ENCODE results near the gene STX8.
"Not testable (repeated sequence)": the region's sequence is repeated elsewhere in the genome, so short reads cannot be mapped to it uniquely, and the experiment has no call there.

STX8 gene

DNA sequence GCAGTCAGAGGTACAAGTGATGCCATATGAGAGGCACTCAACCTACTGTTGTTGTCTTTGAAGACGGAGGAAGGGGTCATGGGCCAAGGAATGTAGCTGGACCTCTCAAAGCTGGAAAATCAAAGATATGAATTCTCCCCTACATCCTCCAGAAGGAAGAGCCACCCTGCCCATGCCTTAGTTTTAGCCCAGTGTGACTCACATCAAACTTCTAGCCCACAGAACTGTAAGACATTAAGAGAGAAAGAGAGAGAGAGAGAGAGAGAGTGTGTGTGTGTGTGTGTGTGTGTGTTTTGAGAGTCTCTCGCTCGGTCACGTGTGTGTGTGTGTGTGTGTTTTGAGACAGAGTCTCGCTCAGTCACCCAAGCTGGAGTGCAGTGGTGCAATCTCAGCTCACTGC is 87.1 kb downstream of the STX8 start:
- no peak for DNase-seq

GRCh38 chr17:9487406-9487805 is 88.2 kb downstream of the STX8 start:
- no peak for DNase-seq

DNA sequence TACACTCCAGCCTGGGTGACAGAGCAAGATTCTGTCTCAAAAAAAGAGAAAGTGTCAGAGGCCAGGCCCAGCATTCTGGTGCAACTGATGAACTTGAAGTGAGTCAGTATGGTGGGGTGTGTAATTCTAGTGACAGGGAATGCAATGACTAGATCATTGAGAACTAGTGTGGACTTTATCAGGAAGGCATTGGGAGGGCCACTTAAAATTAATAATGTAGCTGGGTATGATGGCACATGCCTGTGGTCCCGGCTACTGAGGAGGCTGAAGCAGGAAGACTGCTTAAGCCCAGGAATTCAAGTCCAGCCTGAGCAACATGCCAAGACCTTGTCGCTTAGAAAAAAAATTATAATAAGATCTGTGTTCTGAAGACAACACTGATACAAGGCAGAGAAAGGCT is 90.8 kb downstream of the STX8 start:
- DNase-seq: peak; percentile 20

DNA sequence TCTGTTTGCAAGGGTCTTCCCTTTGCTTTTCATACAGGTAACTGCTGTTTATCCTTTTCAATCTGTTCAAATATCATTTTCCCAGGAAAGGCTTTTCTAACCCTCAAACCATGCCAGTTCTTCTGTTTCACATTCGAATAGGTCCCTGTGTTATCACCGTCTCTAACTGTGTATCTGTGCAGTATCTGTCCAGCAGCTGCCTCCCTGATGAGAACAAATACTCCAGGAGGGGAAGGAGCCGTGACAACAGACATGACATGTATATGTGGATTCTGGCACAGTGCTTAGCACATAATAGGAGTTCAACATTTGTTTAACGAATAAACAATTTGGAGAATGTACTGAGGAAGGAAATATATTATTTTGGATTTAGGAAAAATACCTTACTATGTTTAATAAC is 95.7 kb downstream of the STX8 start:
- no peak for DNase-seq

DNA sequence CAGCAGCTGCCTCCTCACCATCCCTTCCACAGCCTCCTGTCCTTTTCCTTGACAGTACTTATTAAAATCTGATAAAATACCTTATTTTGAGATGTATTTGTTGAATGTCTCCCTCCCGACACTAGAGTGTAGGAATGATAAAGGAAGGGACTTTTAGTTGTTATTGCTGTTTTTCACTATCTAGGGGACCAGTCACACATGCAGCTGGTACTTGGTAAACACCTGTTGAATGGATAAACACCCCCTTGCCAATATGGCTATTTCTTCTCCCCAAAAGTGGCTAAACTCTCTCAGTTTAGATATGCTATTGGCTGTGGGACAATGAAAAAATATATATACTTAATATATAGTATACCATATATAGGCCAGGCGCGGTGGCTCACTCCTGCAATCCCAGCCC is 96.7 kb downstream of the STX8 start:
- DNase-seq: no peak

GRCh38 chr17:9475101-9475658 is 100.4 kb downstream of the STX8 start:
- no peak for DNase-seq

- peak; percentile 74 for DNase-seq
Observed at GRCh38 chr17:9473711-9474110, 101.9 kb downstream of the STX8 start.

GRCh38 chr17:9472541-9472940 is 103.1 kb downstream of the STX8 start:
- DNase-seq: peak; percentile 68

GRCh38 chr17:9472094-9472493 is 103.5 kb downstream of the STX8 start:
- DNase-seq: peak; percentile 40

DNA sequence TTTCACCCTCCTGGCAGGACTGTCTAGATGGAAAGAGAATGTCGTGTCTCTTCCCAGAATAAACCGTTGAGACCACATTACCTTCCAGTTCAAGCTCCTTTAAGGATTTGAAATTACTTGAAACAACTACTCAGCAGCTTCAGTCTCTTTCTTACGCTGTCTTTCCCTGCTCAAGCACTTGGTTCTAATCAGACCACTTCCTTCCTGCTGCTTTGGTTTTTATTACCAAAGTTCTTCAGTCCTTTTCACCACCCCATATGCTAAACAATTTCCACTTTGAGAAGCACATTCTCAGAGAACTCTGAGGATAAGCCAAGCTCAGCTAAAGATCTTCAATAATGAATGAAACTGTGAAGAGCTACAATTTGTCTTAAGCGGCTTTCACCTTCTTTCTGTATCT is 105.4 kb downstream of the STX8 start:
- DNase-seq: no peak

DNA sequence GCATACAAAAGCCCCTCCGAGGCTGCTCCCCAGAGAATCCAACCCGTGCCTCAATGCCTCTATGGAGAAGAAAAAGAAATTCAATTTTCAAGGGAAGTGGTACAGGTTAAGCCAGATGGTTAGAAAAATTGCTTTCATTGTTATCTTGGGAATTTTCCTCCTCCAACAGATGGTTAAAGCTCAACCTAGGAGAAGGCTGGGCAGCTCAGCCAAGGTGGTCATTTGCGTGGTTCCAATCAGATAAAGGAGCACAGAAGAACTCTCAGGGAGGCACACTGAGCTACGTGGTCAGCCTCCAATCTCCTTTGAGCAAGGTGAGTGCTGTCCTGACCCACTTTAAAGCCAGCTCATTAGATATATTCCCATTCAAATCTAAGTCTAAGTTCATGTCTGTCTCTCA is 106.7 kb downstream of the STX8 start:
- no peak for DNase-seq

DNA sequence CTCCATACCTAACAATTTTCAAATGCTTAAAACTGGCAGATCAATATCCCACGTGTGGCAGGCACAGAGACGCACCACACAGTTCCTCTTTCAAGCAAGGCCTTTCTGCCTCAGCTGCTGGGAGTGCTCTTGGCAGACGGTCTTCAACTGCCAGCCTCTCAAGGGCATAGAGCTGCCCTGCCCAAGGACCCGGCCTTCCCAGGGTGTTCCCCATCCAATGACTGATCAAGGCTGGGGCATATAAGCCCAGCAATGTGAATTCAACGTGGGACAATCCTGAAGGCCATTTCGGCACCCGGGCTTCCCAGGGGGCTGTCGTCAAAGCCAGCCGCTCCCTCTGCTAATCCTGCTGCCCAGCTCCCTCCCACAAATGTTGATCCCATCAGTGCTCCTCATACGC is 107.1 kb downstream of the STX8 start:
- no peak for DNase-seq

DNA sequence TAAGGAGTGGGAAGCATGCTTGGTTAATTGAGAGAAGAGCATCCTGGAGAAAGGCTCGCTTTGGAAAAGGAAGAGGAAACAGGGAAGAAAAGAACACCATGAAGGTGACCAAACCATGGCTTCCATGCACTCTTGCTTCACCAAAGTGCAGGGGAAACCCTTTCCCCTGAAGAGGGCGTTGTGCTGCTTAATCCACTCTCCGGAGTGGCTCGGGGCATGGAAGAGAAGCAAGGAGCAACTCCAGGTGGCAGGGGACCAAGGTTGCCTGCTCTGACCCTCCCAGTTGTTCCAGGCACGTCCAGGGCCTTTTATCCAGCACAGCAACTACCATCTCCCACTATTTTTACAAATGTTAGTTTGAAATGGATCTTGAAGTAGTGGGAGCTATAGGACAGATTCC is 108.1 kb downstream of the STX8 start:
- DNase-seq: no peak

GRCh38 chr17:9465210-9465921 is 110.3 kb downstream of the STX8 start:
- DNase-seq: peak; percentile 7

- no peak for DNase-seq
Observed at GRCh38 chr17:9457005-9457404, 118.6 kb downstream of the STX8 start.

DNA sequence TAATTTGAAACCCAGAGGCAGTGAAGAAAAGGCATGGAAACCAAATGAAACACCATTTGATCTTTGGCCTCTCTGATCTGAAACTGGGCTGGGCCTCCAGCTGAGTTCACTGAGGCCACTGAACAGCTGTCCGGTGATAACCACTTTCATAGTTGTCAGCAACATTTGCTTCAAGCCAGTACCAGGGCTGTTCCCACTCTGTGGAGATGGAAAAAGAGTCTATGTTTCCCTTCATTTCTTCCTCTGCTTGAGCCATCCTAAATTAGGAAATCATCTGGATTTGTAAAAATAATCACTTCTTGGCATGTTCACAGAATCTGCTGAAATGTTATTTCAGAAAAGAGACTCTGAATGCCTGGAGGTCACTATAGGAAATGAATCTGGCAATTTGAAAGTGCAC is 119.3 kb downstream of the STX8 start:
- DNase-seq: no peak

- DNase-seq: no peak
Observed at GRCh38 chr17:9451934-9452333, 123.7 kb downstream of the STX8 start.

GRCh38 chr17:9447298-9447697 is 128.3 kb downstream of the STX8 start:
- DNase-seq: not testable (repeated sequence)

DNA sequence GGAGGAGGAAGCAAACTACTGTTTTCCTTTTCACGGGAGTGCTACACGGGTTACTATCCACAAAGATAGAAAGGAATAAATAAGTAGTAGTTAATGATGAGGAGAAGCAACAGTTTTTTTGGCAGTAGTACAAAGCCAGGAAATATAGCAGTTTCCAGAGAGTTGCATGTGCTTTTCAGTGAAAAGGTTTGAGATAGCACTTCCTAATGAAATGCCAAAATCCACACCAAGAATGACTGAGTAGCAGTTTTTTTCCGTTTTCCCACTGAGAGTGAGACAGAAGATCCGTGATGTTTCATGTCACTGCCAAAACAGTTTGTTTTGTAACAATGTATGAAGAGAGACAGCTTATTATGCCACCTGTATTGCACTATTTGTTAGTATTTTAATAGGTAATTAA is 129.1 kb downstream of the STX8 start:
- no peak for DNase-seq

DNA sequence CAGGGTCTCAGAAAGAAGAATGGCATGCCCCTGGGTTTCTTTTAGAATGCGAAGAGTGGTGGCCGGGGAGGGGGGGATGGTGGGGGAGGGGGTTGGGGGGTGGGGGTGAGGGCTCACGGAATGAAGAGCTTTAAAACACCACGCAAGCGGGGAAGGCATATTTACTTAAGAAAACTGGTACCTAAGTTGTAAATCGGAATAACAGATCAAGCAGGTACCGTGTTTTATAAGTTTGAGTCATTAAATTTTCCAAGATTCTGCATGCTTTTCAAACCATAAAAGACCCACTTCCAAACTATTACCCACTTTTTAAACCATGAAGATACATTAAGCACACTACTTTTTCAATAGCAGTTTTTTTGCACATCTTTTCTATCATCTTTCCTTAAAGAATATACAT is 130.2 kb downstream of the STX8 start:
- no peak for DNase-seq

- no peak for DNase-seq
Observed at GRCh38 chr17:9444687-9445086, 130.9 kb downstream of the STX8 start.

DNA sequence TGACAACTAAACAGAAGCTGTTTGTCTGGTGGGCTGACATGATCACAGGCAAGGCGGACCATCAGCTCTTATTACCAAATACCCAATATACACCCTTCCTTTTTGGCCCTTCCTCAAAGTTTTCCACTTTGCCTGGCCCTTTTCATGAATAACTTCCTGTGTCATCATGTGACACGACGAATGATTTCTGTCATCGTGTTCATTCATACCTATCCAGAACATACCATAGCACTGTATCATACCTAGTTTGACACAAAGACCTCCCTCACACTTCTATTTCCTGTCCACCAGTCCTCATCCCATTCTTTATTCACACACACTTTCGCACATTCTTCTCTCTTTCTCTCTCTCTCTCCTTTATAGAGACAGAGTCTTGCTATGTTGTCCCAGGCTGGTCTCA is 131.8 kb downstream of the STX8 start:
- no peak for DNase-seq

DNA sequence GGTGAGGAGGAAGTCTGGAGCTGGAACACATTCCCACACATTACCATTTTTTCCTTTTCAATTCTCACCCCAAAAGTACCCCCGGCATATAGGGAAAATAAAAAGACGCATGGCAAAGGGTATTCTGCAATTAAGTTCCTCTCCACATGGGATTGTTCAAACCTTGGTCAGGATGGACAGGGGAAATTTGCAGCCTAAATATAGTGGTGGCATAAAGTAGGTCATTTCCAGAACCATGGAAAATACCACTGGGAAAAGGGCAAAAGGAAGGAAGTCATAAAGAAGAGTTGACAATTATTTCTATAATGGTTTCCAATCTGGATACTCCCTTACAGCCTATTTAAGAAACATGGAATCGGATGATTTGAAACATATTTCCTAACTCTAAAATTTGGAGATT is 135.8 kb downstream of the STX8 start:
- DNase-seq: no peak

DNA sequence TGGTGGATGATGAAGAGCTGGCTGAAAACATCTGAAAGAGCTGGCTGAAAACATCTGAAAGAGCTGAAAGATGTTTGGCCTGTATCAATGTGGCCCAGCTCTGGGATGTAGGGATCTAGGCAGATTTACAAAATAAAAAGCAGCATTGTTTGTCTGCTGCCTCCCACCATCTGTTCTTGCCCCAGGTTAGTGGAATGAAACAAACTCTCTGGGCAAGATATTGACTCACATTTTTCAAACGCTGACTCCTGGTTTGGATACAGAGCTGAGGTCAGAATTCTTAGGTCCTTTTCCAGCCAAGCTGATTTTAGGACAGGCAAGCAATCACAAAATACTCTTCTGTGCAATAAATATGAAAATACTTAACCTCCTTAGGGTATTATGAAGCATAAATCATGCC is 139.0 kb downstream of the STX8 start:
- no peak for DNase-seq

DNA sequence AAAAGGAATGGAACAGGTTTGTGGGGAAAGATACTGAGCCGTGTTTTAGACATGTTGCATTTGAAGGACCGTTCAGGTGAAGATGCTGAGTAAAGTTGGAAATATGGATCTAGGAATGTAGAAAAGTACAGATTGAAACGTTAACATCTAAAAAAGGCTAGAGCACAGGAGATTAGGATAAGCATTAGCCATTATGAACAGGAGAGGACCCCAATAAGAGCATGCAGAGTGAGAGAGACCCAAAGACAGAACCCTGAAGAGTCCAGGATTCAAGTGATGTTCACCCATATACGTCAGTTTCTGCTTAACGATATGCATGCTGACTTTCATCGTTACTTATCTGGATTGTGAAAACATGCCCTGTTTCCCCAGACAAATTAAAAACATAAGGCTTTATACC is 140.5 kb downstream of the STX8 start:
- no peak for DNase-seq

All from EL (cell line).